Esophagus squamous epithelium (tissue), 4 donors: ENCODE results near the gene CCDC170.

Experiments
- POLR2A ChIP-seq, 4 donors: fragments of 450-650 bp; IDR thresholded peaks; one replicate each; pipeline ENCODE4 v1.6.1; 2017; ENCODE audit warnings: antibody characterized with exemption in 4 of 4, mild to moderate bottlenecking in 4 of 4, moderate library complexity in 3 of 4
- TF ChIP-seq, protein P1 (sequence below), 6 experiments: fragments of 450-650 bp in 4 of 6; fragments of 200-600 bp in 2 of 6; sonication (generic) in 2 of 6; IDR thresholded peaks; one replicate each; pipeline ENCODE4 v1.5.1; 2016 to 2019; ENCODE audit warnings: antibody characterized with exemption in 6 of 6, mild to moderate bottlenecking in 4 of 6, moderate library complexity in 4 of 6

DNA sequence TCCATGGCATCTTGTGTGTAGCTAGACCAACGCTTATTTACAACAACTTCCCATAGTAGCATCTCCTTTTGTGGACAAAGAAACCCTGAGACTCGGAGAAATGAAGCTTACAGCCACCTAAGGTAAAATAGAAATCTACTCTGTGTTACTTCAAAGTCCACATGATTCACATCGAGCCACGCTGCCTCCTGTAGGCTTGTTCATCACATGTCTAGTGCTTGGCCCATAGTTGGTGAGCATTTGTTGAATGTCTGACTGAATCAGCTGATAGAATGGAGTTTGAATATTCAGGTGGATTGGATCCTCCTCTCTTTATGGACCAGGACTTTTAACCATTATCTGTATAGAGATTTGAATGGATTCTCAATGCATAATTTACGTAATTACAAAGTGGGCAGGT lies 130.7 kb downstream of the CCDC170 start:
- no peak for TF ChIP-seq POLR2A (IDR thresholded peaks at IDR 0.05)
- TF ChIP-seq, protein P1, sequence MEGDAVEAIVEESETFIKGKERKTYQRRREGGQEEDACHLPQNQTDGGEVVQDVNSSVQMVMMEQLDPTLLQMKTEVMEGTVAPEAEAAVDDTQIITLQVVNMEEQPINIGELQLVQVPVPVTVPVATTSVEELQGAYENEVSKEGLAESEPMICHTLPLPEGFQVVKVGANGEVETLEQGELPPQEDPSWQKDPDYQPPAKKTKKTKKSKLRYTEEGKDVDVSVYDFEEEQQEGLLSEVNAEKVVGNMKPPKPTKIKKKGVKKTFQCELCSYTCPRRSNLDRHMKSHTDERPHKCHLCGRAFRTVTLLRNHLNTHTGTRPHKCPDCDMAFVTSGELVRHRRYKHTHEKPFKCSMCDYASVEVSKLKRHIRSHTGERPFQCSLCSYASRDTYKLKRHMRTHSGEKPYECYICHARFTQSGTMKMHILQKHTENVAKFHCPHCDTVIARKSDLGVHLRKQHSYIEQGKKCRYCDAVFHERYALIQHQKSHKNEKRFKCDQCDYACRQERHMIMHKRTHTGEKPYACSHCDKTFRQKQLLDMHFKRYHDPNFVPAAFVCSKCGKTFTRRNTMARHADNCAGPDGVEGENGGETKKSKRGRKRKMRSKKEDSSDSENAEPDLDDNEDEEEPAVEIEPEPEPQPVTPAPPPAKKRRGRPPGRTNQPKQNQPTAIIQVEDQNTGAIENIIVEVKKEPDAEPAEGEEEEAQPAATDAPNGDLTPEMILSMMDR (IDR thresholded peaks at IDR 0.05) = no peak
